ENCODE data around the gene GPC4. TPM values are rescaled to one million over a fixed set of nuclear protein-coding genes. Genes with fewer than 3 reads are reported as not detected.

Gene GPC4
- polyA plus RNA-seq, 1 donor: 12.4 TPM

GRCh38 chrX:133321451-133321850 is 93.8 kb downstream of the GPC4 start:
- Histone ChIP-seq H3K4me1 (ENCODE audit: control insufficient read depth, insufficient read depth, low read length) (no peaks in the 10 kb centered on the region), H3K4me3 (ENCODE audit: low read length) (no peak overlapping the region), H3K27ac (ENCODE audit: low read length) (no peak overlapping the region), H3K9me3 (ENCODE audit: control insufficient read depth, low read depth, low read length) (no peaks in the 10 kb centered on the region), H3K36me3 (ENCODE audit: control insufficient read depth, insufficient read depth, low read length) (no peaks in the 10 kb centered on the region), H3K27me3 (ENCODE audit: control insufficient read depth, insufficient read depth, low read length) (no peaks in the 10 kb centered on the region)
- no peak for DNase-seq
- no CpG with 5 or more reads among the region's 1 CpG for WGBS (ENCODE audit: insufficient coverage, low lambda C conversion rate)

GRCh38 chrX:133314281-133314680 is 101.0 kb downstream of the GPC4 start:
- Histone ChIP-seq H3K4me1 (ENCODE audit: control insufficient read depth, insufficient read depth, low read length) (no peaks in the 10 kb centered on the region), H3K27ac (ENCODE audit: low read length) (no peak overlapping the region), H3K27me3 (ENCODE audit: control insufficient read depth, insufficient read depth, low read length) (no peaks in the 10 kb centered on the region), H3K9me3 (ENCODE audit: control insufficient read depth, low read depth, low read length) (no peaks in the 10 kb centered on the region), H3K4me3 (ENCODE audit: low read length) (no peak overlapping the region), H3K36me3 (ENCODE audit: control insufficient read depth, insufficient read depth, low read length) (no peaks in the 10 kb centered on the region)
- DNase-seq: no peak

- DNase-seq: no peak
- H3K4me3 ChIP-seq (ENCODE audit: low read length): no peak overlapping the region
- H3K27me3 ChIP-seq (ENCODE audit: control insufficient read depth, insufficient read depth, low read length): no peaks in the 10 kb centered on the region
- no peaks in the 10 kb centered on the region for H3K4me1 ChIP-seq (ENCODE audit: control insufficient read depth, insufficient read depth, low read length)
- no peaks in the 10 kb centered on the region for H3K9me3 ChIP-seq (ENCODE audit: control insufficient read depth, low read depth, low read length)
- 80% methylated on average over 1 of the region's 5 CpGs for WGBS (ENCODE audit: insufficient coverage, low lambda C conversion rate)
- H3K27ac ChIP-seq (ENCODE audit: low read length): no peak overlapping the region
- no peaks in the 10 kb centered on the region for H3K36me3 ChIP-seq (ENCODE audit: control insufficient read depth, insufficient read depth, low read length)
Measured at GRCh38 chrX:133308499-133308897, 106.8 kb downstream of the GPC4 start.

- Histone ChIP-seq H3K9me3 (ENCODE audit: control insufficient read depth, low read depth, low read length) (no peaks in the 10 kb centered on the region), H3K27me3 (ENCODE audit: control insufficient read depth, insufficient read depth, low read length) (no peaks in the 10 kb centered on the region), H3K4me3 (ENCODE audit: low read length) (no peak overlapping the region), H3K27ac (ENCODE audit: low read length) (no peak overlapping the region), H3K4me1 (ENCODE audit: control insufficient read depth, insufficient read depth, low read length) (no peaks in the 10 kb centered on the region), H3K36me3 (ENCODE audit: control insufficient read depth, insufficient read depth, low read length) (no peaks in the 10 kb centered on the region)
- peak; percentile 3 to 6 for DNase-seq
- WGBS (ENCODE audit: insufficient coverage, low lambda C conversion rate): no CpG with 5 or more reads among the region's 13 CpGs
Measured at GRCh38 chrX:133307637-133308498, 107.4 kb downstream of the GPC4 start.

DNA sequence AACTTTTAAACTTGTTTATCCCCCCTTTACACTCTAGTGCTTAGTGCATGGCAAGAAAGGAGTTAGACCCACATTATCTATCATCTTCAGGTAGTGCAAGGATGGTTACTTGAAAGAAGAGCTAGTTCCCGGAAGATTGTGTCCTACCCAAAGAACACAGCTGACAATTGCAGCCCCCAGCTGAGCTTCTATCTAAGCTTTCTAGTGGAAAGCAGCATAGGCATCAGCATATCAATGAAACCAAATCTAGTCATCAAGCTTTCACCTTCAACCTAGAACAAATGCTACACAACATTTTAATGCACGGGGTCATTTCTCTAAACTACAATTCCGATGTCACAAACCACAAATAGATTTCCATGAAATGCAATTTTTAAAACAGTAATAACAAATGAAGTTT is 108.2 kb downstream of the GPC4 start:
- H3K4me3 ChIP-seq (ENCODE audit: low read length): no peak overlapping the region
- WGBS (ENCODE audit: insufficient coverage, low lambda C conversion rate): no CpG with 5 or more reads among the region's 3 CpGs
- no peak for DNase-seq
- H3K27me3 ChIP-seq (ENCODE audit: control insufficient read depth, insufficient read depth, low read length): no peaks in the 10 kb centered on the region
- no peak overlapping the region for H3K27ac ChIP-seq (ENCODE audit: low read length)
- H3K36me3 ChIP-seq (ENCODE audit: control insufficient read depth, insufficient read depth, low read length): no peaks in the 10 kb centered on the region
- H3K9me3 ChIP-seq (ENCODE audit: control insufficient read depth, low read depth, low read length): no peaks in the 10 kb centered on the region
- H3K4me1 ChIP-seq (ENCODE audit: control insufficient read depth, insufficient read depth, low read length): no peaks in the 10 kb centered on the region

DNA sequence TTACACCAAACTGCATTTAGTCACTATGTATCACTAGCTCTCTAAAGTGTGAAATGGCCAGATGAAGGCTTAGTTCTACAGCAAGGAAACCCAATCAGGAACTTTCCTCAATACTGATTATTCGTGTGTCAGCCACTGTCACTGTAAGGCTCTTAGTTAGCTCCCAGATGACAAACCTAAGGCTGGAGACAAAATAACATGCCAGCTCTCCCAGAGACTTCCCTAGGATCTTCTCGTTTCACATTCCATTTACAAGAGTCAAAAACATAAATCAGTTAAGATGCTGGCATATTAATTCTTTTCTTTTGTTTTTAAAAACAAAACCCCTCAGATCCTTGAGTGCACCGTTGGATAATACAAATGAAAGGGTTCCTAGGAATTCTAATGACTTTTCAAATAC is 109.0 kb downstream of the GPC4 start:
- no peaks in the 10 kb centered on the region for H3K4me1 ChIP-seq (ENCODE audit: control insufficient read depth, insufficient read depth, low read length)
- no peak overlapping the region for H3K4me3 ChIP-seq (ENCODE audit: low read length)
- no peaks in the 10 kb centered on the region for H3K27me3 ChIP-seq (ENCODE audit: control insufficient read depth, insufficient read depth, low read length)
- no peak overlapping the region for H3K27ac ChIP-seq (ENCODE audit: low read length)
- DNase-seq: no peak
- no peaks in the 10 kb centered on the region for H3K9me3 ChIP-seq (ENCODE audit: control insufficient read depth, low read depth, low read length)
- WGBS (ENCODE audit: insufficient coverage, low lambda C conversion rate): 83% methylated on average over 1 of the region's 3 CpGs
- H3K36me3 ChIP-seq (ENCODE audit: control insufficient read depth, insufficient read depth, low read length): no peaks in the 10 kb centered on the region

- H3K4me3 ChIP-seq (ENCODE audit: low read length): no peak overlapping the region
- no peaks in the 10 kb centered on the region for H3K27me3 ChIP-seq (ENCODE audit: control insufficient read depth, insufficient read depth, low read length)
- no peak overlapping the region for H3K27ac ChIP-seq (ENCODE audit: low read length)
- no peak for DNase-seq
- no peaks in the 10 kb centered on the region for H3K9me3 ChIP-seq (ENCODE audit: control insufficient read depth, low read depth, low read length)
- H3K4me1 ChIP-seq (ENCODE audit: control insufficient read depth, insufficient read depth, low read length): no peaks in the 10 kb centered on the region
- H3K36me3 ChIP-seq (ENCODE audit: control insufficient read depth, insufficient read depth, low read length): no peaks in the 10 kb centered on the region
Measured at GRCh38 chrX:133305348-133305747, 109.9 kb downstream of the GPC4 start.

- H3K27ac ChIP-seq (ENCODE audit: low read length): no peak overlapping the region
- no peaks in the 10 kb centered on the region for H3K4me1 ChIP-seq (ENCODE audit: control insufficient read depth, insufficient read depth, low read length)
- no peaks in the 10 kb centered on the region for H3K9me3 ChIP-seq (ENCODE audit: control insufficient read depth, low read depth, low read length)
- H3K27me3 ChIP-seq (ENCODE audit: control insufficient read depth, insufficient read depth, low read length): no peaks in the 10 kb centered on the region
- WGBS (ENCODE audit: insufficient coverage, low lambda C conversion rate): no CpG with 5 or more reads among the region's 10 CpGs
- H3K4me3 ChIP-seq (ENCODE audit: low read length): no peak overlapping the region
- DNase-seq: no peak
- H3K36me3 ChIP-seq (ENCODE audit: control insufficient read depth, insufficient read depth, low read length): no peaks in the 10 kb centered on the region
Measured at GRCh38 chrX:133302775-133303445, 112.4 kb downstream of the GPC4 start.

DNA sequence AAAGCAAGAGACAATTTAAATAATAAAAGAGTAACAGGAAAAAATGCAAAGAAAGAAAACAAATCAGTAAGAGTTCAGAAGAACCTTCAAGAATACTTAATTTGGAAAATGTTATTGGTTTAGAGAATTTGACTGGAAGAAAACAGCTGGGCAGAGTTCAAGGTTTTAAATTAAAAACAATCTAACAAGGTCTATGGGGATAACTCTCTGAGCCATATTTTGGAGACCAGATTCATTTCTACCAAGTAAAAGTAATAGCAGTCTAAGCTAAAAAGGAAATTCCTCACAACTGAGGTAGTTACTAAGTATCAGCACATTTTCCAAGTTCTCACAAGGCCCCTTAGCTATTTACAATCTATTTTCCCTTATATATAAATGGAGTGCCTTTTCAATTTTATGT is 114.7 kb downstream of the GPC4 start:
- Histone ChIP-seq H3K4me1 (ENCODE audit: control insufficient read depth, insufficient read depth, low read length) (no peaks in the 10 kb centered on the region), H3K27me3 (ENCODE audit: control insufficient read depth, insufficient read depth, low read length) (no peaks in the 10 kb centered on the region), H3K9me3 (ENCODE audit: control insufficient read depth, low read depth, low read length) (no peaks in the 10 kb centered on the region), H3K36me3 (ENCODE audit: control insufficient read depth, insufficient read depth, low read length) (no peaks in the 10 kb centered on the region), H3K4me3 (ENCODE audit: low read length) (no peak overlapping the region), H3K27ac (ENCODE audit: low read length) (no peak overlapping the region)
- DNase-seq: no peak

GRCh38 chrX:133297284-133297683 is 118.0 kb downstream of the GPC4 start:
- WGBS (ENCODE audit: insufficient coverage, low lambda C conversion rate): no CpG with 5 or more reads among the region's 1 CpG
- Histone ChIP-seq H3K4me1 (ENCODE audit: control insufficient read depth, insufficient read depth, low read length) (no peaks in the 10 kb centered on the region), H3K4me3 (ENCODE audit: low read length) (no peak overlapping the region), H3K36me3 (ENCODE audit: control insufficient read depth, insufficient read depth, low read length) (no peaks in the 10 kb centered on the region), H3K27ac (ENCODE audit: low read length) (no peak overlapping the region), H3K27me3 (ENCODE audit: control insufficient read depth, insufficient read depth, low read length) (no peaks in the 10 kb centered on the region), H3K9me3 (ENCODE audit: control insufficient read depth, low read depth, low read length) (no peaks in the 10 kb centered on the region)
- DNase-seq: no peak

- no peaks in the 10 kb centered on the region for H3K36me3 ChIP-seq (ENCODE audit: control insufficient read depth, insufficient read depth, low read length)
- no peaks in the 10 kb centered on the region for H3K27me3 ChIP-seq (ENCODE audit: control insufficient read depth, insufficient read depth, low read length)
- no peaks in the 10 kb centered on the region for H3K4me1 ChIP-seq (ENCODE audit: control insufficient read depth, insufficient read depth, low read length)
- no peak for DNase-seq
- H3K4me3 ChIP-seq (ENCODE audit: low read length): no peak overlapping the region
- WGBS (ENCODE audit: insufficient coverage, low lambda C conversion rate): no CpG with 5 or more reads among the region's 1 CpG
- no peaks in the 10 kb centered on the region for H3K9me3 ChIP-seq (ENCODE audit: control insufficient read depth, low read depth, low read length)
- no peak overlapping the region for H3K27ac ChIP-seq (ENCODE audit: low read length)
Measured at GRCh38 chrX:133294126-133294525, 121.2 kb downstream of the GPC4 start.
